ENCODE measurements around the gene MAPK8.

The MAPK8 gene

DNA sequence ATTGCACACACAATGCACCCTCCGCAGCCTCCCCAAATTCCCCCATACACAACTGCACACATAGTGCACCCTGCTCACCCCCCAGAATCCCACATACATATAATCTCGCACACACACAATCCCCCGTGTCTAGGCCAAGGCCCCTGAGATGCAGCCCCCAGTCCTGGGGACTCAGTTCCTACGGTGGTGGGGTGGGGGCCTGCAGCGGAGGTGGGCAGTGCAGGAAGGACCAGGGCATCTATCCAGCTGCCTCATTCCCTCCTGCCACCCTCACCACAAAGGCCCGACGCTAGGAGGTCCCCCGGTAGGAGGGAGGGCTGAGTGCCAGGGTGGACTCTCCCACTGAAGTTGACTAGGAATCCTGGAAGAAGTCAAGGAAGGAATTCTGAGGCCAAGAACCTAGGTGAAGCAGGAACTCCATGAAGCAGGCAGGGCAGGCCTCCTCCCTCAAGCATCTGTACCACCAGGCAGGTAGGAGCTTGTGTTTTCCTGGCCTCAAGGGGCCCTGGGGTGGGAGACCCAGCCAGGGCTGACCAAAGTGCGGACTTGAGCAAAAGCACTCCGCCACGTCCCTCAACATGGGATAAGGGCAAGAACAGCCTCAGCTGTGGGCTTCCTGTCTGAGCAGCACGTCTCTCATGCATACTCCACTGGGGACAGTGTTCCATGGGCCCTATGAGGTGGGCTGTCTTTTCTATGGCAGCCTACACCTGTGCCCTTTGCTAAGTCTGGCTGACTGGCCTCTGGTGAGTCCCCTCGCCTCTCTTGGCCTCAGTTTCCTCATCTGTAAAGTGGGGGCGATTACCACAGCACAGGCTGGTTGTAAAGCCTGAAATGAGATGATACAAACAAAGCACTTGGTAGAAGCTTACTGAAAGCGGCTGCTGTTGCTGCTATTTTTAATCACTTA is 145.7 kb downstream of the MAPK8 start:
- DNase-seq (ENCODE audit: insufficient read length, low spot score) (no peak), FAIRE-seq (no peak)
- TF ChIP-seq, protein P1, sequence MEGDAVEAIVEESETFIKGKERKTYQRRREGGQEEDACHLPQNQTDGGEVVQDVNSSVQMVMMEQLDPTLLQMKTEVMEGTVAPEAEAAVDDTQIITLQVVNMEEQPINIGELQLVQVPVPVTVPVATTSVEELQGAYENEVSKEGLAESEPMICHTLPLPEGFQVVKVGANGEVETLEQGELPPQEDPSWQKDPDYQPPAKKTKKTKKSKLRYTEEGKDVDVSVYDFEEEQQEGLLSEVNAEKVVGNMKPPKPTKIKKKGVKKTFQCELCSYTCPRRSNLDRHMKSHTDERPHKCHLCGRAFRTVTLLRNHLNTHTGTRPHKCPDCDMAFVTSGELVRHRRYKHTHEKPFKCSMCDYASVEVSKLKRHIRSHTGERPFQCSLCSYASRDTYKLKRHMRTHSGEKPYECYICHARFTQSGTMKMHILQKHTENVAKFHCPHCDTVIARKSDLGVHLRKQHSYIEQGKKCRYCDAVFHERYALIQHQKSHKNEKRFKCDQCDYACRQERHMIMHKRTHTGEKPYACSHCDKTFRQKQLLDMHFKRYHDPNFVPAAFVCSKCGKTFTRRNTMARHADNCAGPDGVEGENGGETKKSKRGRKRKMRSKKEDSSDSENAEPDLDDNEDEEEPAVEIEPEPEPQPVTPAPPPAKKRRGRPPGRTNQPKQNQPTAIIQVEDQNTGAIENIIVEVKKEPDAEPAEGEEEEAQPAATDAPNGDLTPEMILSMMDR (IDR thresholded peaks at IDR 0.05; ENCODE audit: insufficient read depth, missing control alignments) = no peak

DNA sequence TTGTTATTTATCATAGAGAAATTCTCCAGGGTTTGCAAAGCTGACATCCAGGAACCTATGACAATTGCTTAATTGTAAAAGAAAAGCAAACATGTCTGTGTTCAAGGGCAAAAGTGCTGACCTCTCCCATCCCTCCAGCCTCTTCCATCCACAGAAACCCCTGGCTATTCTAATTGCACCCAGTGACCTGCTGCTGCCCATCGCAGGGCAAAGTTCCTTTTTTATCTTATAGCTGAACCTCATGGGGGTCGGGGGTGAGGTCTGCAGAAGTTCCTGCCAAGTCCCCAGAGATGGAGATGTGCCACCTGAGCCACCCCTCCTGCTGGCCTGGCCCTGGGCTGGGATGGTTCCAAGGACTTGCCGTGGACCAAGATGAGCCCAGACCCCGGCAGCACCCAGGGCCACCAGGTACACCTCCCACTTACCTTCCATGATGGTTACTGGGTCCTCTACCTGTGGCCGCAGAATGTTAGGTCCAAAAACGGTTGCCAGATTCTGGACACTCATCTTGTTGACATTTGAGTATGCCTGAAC is 146.5 kb downstream of the MAPK8 start:
- no peak for FAIRE-seq
- no peak for DNase-seq (ENCODE audit: insufficient read length, low spot score)
- TF ChIP-seq, protein P1 (IDR thresholded peaks at IDR 0.05; ENCODE audit: insufficient read depth, missing control alignments) = no peak

DNA sequence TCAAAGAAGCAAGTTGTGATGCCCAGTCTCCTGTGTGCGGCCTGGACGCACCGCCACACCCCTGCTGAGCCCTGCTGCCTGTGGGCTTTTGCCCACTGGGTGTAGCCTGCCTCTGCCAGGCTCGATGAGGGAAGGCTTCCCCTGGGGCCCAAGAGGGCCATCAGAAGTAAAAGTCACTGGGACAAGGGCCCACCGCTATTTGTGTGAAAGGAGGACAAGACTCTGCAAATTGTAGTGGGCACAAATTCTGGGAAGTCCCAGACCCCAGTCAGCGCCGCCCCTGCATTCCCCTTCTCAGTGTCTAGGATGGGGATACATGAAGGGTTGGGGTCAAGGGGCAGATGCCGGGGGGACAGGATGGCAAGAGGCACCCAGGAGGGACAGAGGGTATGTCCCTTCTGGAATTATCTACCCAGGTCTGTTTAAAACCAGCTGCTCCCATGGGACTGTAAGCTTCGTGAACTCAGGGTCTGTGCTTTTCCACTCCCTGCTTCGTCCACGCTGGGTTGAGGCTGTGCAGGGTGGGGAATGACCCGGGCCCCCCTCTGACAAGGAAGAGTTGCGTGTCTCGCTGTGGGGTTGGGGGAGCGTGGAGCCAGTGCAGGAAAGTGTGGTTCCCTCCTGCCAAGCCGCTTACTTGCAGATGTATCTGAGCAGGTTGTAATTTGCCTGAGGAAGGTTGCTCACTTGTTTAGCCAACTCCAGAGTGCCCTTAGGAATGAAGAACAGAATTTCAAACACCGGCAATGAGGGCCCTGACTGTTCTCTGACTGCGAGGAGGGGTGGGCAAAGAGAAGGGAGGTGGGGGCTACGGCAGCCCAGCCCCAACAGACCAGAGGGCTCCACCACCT is 147.2 kb downstream of the MAPK8 start:
- FAIRE-seq (no peak), DNase-seq (ENCODE audit: insufficient read length, low spot score) (no peak)
- TF ChIP-seq, protein P1 (IDR thresholded peaks at IDR 0.05; ENCODE audit: insufficient read depth, missing control alignments) = no peak

DNA sequence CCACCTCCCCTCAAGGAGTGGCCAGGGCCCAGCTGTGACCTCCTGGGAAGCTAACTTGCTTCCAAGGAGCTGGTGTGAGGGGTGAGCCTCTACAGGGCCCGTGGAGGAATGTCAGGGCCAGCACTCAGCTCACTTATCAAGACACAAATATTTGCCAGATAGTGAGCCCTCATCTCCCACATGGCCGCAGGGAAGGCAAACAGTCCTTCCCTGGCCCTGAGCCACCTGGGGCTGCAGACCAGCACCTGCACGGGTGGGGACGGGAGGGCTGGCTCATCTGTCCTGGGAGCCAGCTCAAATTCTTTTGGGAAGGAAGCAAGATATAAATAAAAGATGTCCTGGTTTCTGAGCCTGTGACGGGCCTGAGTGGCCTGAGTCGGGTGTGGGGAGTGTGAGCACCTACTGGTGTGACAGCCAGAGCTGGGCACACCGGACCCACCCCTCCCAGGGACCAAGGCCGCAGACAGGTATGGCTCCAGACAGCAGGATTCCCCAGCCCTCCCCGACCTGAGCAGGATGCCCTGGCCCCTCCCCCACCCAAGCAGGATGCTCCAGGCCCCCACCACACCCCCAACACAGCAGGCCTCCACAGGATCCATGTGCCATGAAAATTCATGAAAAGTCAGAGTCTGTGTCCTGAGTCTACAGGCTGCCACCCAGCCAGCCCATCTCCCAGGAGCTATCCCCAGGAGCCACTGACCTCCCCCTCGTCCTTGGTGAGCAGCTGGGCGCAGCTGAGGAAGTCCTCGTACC is 148.0 kb downstream of the MAPK8 start:
- no peak for DNase-seq (ENCODE audit: insufficient read length, low spot score)
- TF ChIP-seq, protein P1 (IDR thresholded peaks at IDR 0.05; ENCODE audit: insufficient read depth, missing control alignments) = no peak
- no peak for FAIRE-seq

DNA sequence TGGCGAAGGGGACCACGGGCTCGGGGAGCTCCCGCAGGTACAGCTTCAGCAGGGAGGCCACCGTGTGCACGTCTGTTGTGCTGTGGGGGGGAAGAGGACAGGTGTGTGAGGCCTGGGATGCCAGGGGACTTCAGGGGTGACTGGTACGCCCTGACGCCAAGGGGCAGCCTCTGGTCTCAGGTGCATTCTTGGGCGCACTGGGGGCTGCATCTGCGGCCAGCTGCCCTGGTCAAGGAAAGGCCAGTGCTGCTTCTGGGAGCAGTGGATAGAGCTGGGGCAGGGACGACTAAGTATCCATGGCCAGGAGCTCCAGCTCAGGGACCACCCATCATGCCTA is 148.5 kb downstream of the MAPK8 start:
- TF ChIP-seq, protein P1 (IDR thresholded peaks at IDR 0.05; ENCODE audit: insufficient read depth, missing control alignments) = no peak
- no peak for FAIRE-seq
- no peak for DNase-seq (ENCODE audit: insufficient read length, low spot score)

DNA sequence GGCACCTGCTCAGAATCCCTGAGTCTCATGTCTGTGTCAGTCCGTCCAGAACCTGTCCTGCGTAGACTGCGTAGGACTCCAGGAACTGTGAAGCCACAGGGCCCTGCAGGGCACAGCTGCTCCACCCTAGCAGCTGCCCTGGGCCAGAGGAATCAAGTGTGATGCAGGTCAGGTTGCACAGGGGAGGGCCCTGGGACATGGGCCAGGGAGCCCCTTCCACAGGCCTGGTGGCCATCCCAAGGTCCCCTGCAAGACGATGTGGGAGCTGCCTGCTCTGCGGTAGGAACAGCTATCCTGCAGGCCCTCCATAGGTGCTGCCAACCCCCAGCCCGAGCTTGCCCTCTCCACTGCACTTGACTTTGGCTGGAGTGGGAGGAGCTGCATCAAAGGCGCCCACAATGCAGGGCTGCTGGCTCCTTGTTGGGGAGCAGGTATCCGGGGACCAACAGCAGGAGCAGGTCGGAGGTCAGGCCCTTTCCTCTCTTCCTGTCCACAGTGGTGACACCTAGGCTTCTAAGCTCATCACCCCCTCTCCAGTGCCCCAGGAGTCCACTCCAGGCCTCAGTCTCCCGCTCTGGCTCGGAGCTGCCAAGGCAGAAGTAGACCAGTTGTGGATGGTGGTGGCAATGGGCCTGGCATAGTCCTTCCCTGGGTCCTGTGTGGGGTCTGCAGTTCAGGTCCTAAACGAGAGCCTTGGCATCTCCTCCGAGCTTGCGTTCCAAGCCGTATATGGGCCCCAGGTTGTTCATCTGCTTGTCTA is 149.1 kb downstream of the MAPK8 start:
- FAIRE-seq (no peak), DNase-seq (ENCODE audit: insufficient read length, low spot score) (no peak)
- TF ChIP-seq, protein P1 (IDR thresholded peaks at IDR 0.05; ENCODE audit: insufficient read depth, missing control alignments) = no peak

All from D721Med (cell line).